Epithelial cell of proximal tubule (primary cell): ENCODE results near the gene MYRF. TPM values are rescaled to one million over a fixed set of nuclear protein-coding genes. Genes with fewer than 3 reads are reported as not detected.

Experiments
- DNase-seq: peaks from one replicate; pipeline ENCODE4 v3.0.0-alpha.2; 2011; ENCODE audit warnings: low read depth
- H3K4me3 ChIP-seq: 2 replicates; pipeline ENCODE4 v1.5.1; 2011; ENCODE audit warnings: low read depth, mild to moderate bottlenecking, low read length
- total RNA-seq: library from RNA; depleted of rRNA; stranded (reverse); fragments of >200 nt; gene quantifications from 2 replicates; pipeline ENCODE4 v1.2.3, GENCODE V29; 2015
- TF ChIP-seq, protein P1 (sequence below): conservative IDR thresholded peaks from 2 replicates; pipeline ENCODE4 v1.5.1; 2012; ENCODE audit warnings: low read depth, mild to moderate bottlenecking, low read length

The MYRF gene
- 7.6 and 25.0 TPM in 2 replicates for total RNA-seq

DNA sequence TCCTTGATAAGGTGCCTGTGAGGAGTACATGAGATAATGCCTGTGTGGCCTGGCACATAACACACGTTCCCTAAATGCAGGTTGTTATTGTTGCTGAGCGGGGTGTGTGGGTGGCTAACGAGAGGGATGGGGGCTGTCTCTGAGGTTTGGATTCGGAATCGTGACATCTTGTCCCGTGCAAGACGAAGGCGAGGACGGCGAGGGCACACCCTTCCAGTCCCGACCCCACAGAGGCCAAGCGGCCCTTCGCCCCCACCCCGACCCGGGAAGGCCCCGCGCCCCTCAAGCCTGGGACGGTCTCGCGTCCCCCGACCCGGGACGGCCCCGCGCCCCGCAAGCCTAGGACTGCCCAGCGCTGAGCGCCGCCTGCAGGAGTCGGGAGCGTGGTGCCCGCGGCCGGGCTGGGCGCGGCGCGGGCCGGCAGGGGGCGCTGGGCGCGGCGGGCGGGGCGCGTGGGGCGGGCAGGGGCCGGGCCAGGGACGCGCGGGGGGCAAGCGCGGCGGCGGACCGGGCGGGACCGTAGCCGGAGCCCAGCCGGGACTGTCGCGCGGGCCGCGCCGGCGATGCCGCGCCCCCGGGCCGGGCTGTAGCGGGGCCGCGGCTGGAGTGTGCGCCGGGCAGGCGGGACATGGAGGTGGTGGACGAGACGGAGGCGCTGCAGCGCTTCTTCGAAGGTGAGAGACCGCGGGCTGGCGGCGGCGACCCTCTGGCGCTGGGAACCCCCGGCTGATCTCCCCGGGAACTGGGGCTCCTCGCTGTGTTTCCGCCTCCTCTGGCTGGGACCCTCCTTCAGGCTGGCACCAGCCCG, at the start of gene MYRF:
MYRF (plus strand) TSS at position 520 of the 808 bp plus-strand sequence; CDS start at position 629, 109 bp downstream.
- TF ChIP-seq, protein P1, sequence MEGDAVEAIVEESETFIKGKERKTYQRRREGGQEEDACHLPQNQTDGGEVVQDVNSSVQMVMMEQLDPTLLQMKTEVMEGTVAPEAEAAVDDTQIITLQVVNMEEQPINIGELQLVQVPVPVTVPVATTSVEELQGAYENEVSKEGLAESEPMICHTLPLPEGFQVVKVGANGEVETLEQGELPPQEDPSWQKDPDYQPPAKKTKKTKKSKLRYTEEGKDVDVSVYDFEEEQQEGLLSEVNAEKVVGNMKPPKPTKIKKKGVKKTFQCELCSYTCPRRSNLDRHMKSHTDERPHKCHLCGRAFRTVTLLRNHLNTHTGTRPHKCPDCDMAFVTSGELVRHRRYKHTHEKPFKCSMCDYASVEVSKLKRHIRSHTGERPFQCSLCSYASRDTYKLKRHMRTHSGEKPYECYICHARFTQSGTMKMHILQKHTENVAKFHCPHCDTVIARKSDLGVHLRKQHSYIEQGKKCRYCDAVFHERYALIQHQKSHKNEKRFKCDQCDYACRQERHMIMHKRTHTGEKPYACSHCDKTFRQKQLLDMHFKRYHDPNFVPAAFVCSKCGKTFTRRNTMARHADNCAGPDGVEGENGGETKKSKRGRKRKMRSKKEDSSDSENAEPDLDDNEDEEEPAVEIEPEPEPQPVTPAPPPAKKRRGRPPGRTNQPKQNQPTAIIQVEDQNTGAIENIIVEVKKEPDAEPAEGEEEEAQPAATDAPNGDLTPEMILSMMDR = peak; percentile 42
- H3K4me3 ChIP-seq = peak within 1 kb of the TSS; percentile 86
- DNase-seq = no peak

DNA sequence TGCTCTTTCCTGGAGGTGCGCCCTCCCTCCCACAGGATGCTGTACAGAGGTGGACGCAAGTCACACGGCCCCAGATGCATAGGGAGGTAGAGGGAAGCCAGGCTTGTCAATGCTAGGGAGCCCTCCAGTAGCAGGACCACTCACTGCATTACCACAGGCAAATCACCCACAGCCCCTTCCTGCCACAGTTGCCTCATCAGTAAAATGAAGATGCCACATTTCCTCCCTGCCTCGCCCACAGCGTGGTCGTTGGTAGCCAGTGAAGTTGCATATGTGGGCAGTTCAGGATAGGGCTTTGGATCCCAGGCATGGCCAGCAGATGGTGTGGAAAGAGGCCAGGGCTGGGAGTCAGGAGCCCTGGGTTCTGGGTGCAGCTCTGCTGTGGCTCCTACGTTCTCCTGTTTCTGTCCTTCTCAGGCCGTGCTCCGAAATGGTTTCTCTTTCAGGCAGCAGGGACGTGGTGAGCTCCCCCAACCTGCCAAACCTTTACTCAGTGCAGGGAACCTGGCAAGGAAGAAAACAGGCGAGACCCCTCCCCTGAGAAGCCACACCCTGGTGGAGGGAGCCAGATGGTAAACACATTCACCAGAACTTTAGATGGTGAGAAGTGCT, 49.6 kb upstream of the MYRF start:
- H3K4me3 ChIP-seq = no peak overlapping the region
- TF ChIP-seq, protein P1 = no peak
- no peak for DNase-seq

DNA sequence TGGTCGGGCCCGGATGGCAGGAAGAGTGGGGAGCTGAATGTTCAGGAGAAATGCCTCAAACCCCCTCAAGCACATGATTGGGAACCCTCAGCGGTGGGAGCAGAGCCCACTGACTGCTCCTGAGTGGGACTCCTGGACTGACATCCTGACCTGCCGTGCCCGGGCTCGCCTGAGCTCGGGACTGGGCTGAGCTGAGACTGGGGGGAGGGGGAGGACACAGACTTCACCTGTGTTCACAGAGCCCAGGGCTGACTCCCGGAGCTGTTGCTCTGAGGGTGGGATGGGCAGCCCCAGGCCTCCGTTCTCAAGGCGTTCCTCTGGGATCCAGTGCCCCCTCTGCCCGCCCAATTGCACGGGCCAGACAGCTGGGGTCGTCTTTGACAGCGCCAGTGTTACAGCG, 47.6 kb upstream of the MYRF start:
- no peak overlapping the region for H3K4me3 ChIP-seq
- TF ChIP-seq, protein P1 = no peak
- no peak for DNase-seq

DNA sequence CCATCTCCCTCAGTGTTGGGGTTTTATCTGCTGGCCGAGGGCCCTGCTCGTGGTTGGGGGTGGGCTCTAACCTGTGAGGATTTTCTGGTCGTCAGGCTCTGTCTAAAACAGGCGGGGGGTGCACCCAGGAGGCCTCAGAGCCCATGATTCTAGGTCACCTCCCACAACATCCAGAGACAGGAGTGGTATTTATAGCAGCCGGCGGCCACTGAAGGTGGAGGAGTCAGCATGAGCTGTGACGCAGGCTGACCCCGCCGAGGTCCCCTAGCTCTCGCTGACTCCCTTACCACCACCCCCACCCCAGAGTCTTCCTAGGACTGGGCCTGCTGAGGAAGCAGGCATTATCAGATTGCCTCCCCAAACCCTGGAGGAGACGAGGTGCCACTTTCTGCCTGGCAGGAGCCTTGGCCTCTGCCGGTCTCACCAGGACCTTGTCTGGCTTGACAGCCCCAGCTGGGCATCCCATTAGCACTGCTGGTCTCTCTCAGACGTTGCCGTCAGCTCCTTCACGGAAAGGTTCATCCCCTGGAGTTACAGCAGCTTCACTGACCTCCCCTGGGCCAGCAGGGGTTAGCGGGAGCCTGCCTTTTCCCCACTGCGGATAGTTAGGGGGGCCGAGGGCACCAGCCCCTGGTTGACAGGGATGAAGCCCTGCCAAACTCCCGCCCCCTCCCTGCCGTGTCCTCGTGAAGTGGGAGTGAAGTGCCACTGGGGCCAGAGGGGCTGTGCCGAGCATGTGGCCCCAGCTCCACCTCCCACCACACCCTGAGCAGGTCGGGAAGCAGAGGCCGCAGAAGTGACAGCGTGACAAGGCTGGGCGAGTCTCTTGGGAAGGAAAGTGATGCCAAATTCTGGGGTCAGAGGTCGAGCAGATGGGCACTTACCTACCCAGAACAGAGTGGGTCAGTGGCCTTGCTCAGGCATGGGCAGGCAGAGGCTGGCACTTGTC, 45.7 kb upstream of the MYRF start:
- H3K4me3 ChIP-seq = no peak overlapping the region
- DNase-seq = no peak
- TF ChIP-seq, protein P1 = no peak

DNA sequence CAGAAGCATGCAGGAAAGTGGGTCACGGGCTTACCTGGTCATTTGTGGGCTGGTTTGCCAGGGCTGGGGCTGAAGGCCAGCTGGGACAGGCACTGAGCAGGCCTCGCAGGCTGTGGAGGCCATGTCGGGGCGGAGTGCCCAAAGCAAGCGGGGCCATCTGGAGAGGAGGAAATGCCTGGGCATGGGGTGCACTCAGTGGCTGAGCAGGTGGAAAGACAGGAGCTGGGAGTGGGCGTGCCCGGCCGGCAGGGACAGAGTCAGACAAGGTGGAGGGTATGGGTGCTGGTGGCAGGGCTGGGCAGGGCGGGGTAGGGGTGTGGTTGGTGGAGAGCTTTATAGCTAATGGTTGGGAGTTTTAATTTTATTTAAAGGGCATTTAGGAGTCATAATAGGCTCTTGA, 44.9 kb upstream of the MYRF start:
- H3K4me3 ChIP-seq = no peak overlapping the region
- DNase-seq = no peak
- TF ChIP-seq, protein P1 = no peak

DNA sequence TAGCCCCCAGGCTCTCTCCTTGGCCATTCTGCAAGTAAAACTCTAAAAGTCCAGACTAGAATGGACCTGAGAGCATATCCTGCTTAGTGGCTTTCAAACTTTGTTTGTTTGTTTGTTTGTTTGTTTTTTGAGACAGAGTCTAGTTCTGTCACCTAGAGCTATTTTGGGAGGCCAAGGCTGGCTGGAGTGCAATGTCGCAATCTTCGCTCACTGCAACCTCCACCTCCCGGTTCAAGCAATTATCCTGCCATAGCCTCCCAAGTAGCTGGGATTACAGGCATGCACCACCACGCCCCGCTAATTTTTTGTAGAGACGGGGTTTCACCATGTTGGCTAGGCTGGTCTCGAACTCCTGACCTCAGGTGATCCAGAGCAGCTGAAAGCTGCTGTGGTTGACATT, 43.3 kb upstream of the MYRF start:
- H3K4me3 ChIP-seq = no peak overlapping the region
- DNase-seq = no peak
- TF ChIP-seq, protein P1 = no peak
